HepG2 (cell line): ENCODE results near the gene P2RX5. TPM values are rescaled to one million over a fixed set of nuclear protein-coding genes. Genes with fewer than 3 reads are reported as not detected.

Experiments
- ATAC-seq: fragments of 200-7000 bp; cut with Tn5 transposase; 3 replicates; pipeline ENCODE4 v1.9.1; 2020; ENCODE audit warnings: mild to moderate bottlenecking, moderate library complexity
- BruUV-seq: library from RNA; stranded (reverse); fragments of 400-500 nt; replicated peaks from 2 replicates; lab custom pipeline; 2021; lab: Mats Ljungman, UMichigan
- CTCF ChIA-PET: fragments of 300-600 bp; formaldehyde crosslinking; extraction: SDS; loops from one replicate; lab custom pipeline; 2021; ENCODE audit warnings: low total read pairs, inconsistent platforms, low intra/inter-chr PET ratio; lab: Yijun Ruan, JAX
- POLR2A ChIA-PET: fragments of 350-600 bp; sonication (Branson Sonifier 250); formaldehyde crosslinking; loops from one replicate; lab custom pipeline; 2020; ENCODE audit warnings: antibody characterized with exemption, inconsistent platforms; lab: Yijun Ruan, JAX
- DNase-seq: peaks from one replicate; pipeline ENCODE4 v3.0.0-alpha.2; 2015; ENCODE audit warnings: low spot score
- FAIRE-seq: peaks from 3 replicates; lab custom pipeline; 2011; peaks lifted over from hg19 to GRCh38; lab: Jason Lieb, UNC
- H2AFZ ChIP-seq: one replicate; pipeline ENCODE4 v1.6.1; 2011; ENCODE audit warnings: low read length, inconsistent platforms
- H3K27ac ChIP-seq: fragments of 300-600 bp; 3 replicates; pipeline ENCODE4 v1.8.0; 2011; ENCODE audit warnings: mixed run types, mild to moderate bottlenecking, mixed read lengths, low read length, inconsistent platforms; ENCODE audit not compliant: insufficient read depth; ENCODE audit errors: extremely low read length
- H3K27me3 ChIP-seq, 2 experiments: fragments of 200-600 bp in 1 of 2; 2 replicates in 1 of 2; 3 replicates in 1 of 2; pipeline versions ENCODE4 v1.6.0 to v1.8.0; 2011; ENCODE audit warnings: low read length in 2 of 2, mild to moderate bottlenecking in 2 of 2, moderate library complexity in 2 of 2, inconsistent platforms in 1 of 2; ENCODE audit not compliant: insufficient read depth in 2 of 2, control insufficient read depth in 1 of 2
- H3K36me3 ChIP-seq, 2 experiments: fragments of 200-600 bp in 1 of 2; replicated peaks in 1 of 2; 2 replicates in 1 of 2; 3 replicates in 1 of 2; pipeline versions ENCODE4 v1.5.1 to v1.8.0; 2011; ENCODE audit warnings: low read length in 2 of 2, inconsistent platforms in 1 of 2; ENCODE audit not compliant: insufficient read depth in 2 of 2, control insufficient read depth in 1 of 2
- H3K4me1 ChIP-seq: 2 replicates; pipeline ENCODE4 v1.5.1; 2012; ENCODE audit warnings: low read length, inconsistent platforms; ENCODE audit not compliant: insufficient read depth
- H3K4me2 ChIP-seq: 2 replicates; pipeline ENCODE4 v1.6.0; 2011; ENCODE audit warnings: low read depth, low read length, inconsistent platforms
- H3K4me3 ChIP-seq, 3 experiments: fragments of 200-600 bp in 1 of 3; sonication (generic), shearing (Covaris generic) in 1 of 3; replicated peaks in 1 of 3; 2 replicates each; pipeline ENCODE4 v1.5.1; 2011 to 2016; ENCODE audit warnings: low read length in 3 of 3, inconsistent platforms in 2 of 3, low read depth in 2 of 3, mild to moderate bottlenecking in 2 of 3, control low read depth in 1 of 3, mixed read lengths in 1 of 3; ENCODE audit not compliant: insufficient read depth in 1 of 3
- H3K79me2 ChIP-seq: one replicate; pipeline ENCODE4 v1.6.1; 2011; ENCODE audit warnings: low read length, inconsistent platforms; ENCODE audit not compliant: insufficient read depth
- H3K9ac ChIP-seq: 2 replicates; pipeline ENCODE4 v1.6.0; 2011; ENCODE audit warnings: mild to moderate bottlenecking, low read depth, low read length, inconsistent platforms; ENCODE audit not compliant: insufficient read depth
- H3K9me3 ChIP-seq: 2 replicates; pipeline ENCODE4 v1.5.1; 2012; ENCODE audit warnings: mild to moderate bottlenecking, low read length
- H4K20me1 ChIP-seq: 2 replicates; pipeline ENCODE4 v1.6.0; 2011; ENCODE audit warnings: inconsistent platforms, mild to moderate bottlenecking, low read length, moderate library complexity; ENCODE audit not compliant: insufficient read depth
- JUNB ChIP-seq: sonication (generic); formaldehyde crosslinking; IDR thresholded peaks from 2 replicates; pipeline ENCODE4 v1.8.0; 2022; ENCODE audit warnings: missing genetic modification reagents, mild to moderate bottlenecking, borderline replicate concordance
- TOPORS ChIP-seq: sonication (generic); formaldehyde crosslinking; IDR thresholded peaks from 2 replicates; pipeline ENCODE4 v1.8.0; 2023; ENCODE audit warnings: mild to moderate bottlenecking, missing genetic modification reagents
- ZC3H13 ChIP-seq: sonication (generic); formaldehyde crosslinking; IDR thresholded peaks from 2 replicates; pipeline ENCODE4 v1.8.1; 2023; ENCODE audit warnings: mild to moderate bottlenecking, missing genetic modification reagents, moderate library complexity
- ZNF224 ChIP-seq: sonication (generic); formaldehyde crosslinking; IDR thresholded peaks from 2 replicates; pipeline ENCODE4 v1.5.0; 2020; ENCODE audit warnings: mild to moderate bottlenecking, missing genetic modification reagents
- WGBS: methylation state at CpG from one replicate; pipeline ENCODE4 v1.1.6; 2017; ENCODE audit warnings: low lambda C conversion rate; 5-methylcytosine and 5-hydroxymethylcytosine counted together
- in situ Hi-C: cut with HindIII; loops from 2 replicates; pipeline ENCODE4 v1.10.0; 2017; ENCODE audit warnings: low pct_unique_long_range_greater_than_20kb; ENCODE audit not compliant: extremely low pct_ligation_motif_present
- intact Hi-C: fragments of 100-400 bp; cut with micrococcal nuclease; formaldehyde crosslinking; loops from one replicate; pipeline ENCODE4 v1.10.0; 2022; ENCODE audit not compliant: unreplicated experiment
- polyA plus RNA-seq, 8 experiments: library from polyadenylated mRNA; depleted of rRNA in 3 of 8; stranded (reverse) in 7 of 8; unstranded in 1 of 8; fragments of >200 nt; fragmentation: Illumina TruSeq in 4 of 8; extraction: Trizol in 4 of 8; gene quantifications; 2 replicates each; pipeline versions ENCODE4 v1.2.1 to v1.2.3, GENCODE V29; 2011 to 2016; ENCODE audit warnings: low read depth in 4 of 8, missing spikeins in 1 of 8, mixed read lengths in 1 of 8; ENCODE audit not compliant: insufficient read depth in 1 of 8
- total RNA-seq, 5 experiments: library from RNA; depleted of rRNA; stranded (reverse); fragments of >200 nt; fragmentation: Illumina TruSeq; extraction: Trizol; gene quantifications; 2 replicates each; pipeline ENCODE4 v1.2.3, GENCODE V29; 2016; ENCODE audit warnings: low read depth in 1 of 5
- TF ChIP-seq, protein P1 (sequence below): sonication (generic); formaldehyde crosslinking; IDR thresholded peaks from 2 replicates; pipeline ENCODE4 v1.5.1; 2020; ENCODE audit warnings: mild to moderate bottlenecking, missing genetic modification reagents, moderate library complexity

Gene P2RX5
- total and polyA plus RNA-seq, 2 of the 13 experiments (the other 11 are each of a cell fraction or from before 2014, with no cell fraction given): 0.95 to 1.7 TPM

- H3K27ac ChIP-seq: no peak overlapping the region
- H3K79me2 ChIP-seq: no peaks in the 10 kb centered on the region
- FAIRE-seq (no peak), ATAC-seq (no peak), DNase-seq (no peak)
- H3K9ac ChIP-seq: no peak overlapping the region
- H3K4me1 ChIP-seq: peaks cover 52% of the 10 kb centered on the region
- no TSS peak for BruUV-seq
- CTCF ChIA-PET: no interaction called here
- 73% methylated on average over 16 of the region's 16 CpGs for WGBS
- in situ Hi-C loops: loop anchor here (5.0 to 10.0 kb wide), 2 partner anchors 83 to 165 kb away; no protein-coding TSS in a partner anchor
- no peaks in the 10 kb centered on the region for H3K27me3 ChIP-seq
- TF ChIP-seq JUNB (no peak), ZC3H13 (CRISPR knock-in tag) (no peak), ZNF224 (CRISPR knock-in tag) (no peak), TOPORS (CRISPR knock-in tag) (no peak)
- TF ChIP-seq, protein P1, sequence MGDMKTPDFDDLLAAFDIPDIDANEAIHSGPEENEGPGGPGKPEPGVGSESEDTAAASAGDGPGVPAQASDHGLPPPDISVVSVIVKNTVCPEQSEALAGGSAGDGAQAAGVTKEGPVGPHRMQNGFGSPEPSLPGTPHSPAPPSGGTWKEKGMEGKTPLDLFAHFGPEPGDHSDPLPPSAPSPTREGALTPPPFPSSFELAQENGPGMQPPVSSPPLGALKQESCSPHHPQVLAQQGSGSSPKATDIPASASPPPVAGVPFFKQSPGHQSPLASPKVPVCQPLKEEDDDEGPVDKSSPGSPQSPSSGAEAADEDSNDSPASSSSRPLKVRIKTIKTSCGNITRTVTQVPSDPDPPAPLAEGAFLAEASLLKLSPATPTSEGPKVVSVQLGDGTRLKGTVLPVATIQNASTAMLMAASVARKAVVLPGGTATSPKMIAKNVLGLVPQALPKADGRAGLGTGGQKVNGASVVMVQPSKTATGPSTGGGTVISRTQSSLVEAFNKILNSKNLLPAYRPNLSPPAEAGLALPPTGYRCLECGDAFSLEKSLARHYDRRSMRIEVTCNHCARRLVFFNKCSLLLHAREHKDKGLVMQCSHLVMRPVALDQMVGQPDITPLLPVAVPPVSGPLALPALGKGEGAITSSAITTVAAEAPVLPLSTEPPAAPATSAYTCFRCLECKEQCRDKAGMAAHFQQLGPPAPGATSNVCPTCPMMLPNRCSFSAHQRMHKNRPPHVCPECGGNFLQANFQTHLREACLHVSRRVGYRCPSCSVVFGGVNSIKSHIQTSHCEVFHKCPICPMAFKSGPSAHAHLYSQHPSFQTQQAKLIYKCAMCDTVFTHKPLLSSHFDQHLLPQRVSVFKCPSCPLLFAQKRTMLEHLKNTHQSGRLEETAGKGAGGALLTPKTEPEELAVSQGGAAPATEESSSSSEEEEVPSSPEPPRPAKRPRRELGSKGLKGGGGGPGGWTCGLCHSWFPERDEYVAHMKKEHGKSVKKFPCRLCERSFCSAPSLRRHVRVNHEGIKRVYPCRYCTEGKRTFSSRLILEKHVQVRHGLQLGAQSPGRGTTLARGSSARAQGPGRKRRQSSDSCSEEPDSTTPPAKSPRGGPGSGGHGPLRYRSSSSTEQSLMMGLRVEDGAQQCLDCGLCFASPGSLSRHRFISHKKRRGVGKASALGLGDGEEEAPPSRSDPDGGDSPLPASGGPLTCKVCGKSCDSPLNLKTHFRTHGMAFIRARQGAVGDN (CRISPR knock-in tag): no peak
- TF ChIP-seq, all 625 proteins: peak for 0
- Histone ChIP-seq H3K9me3 (no peaks in the 10 kb centered on the region), H4K20me1 (no peaks in the 10 kb centered on the region), H3K4me3 (no peak overlapping the region), H3K36me3 (no peaks in the 10 kb centered on the region), H2AFZ (no peak overlapping the region), H3K4me2 (0 out of 2 replicates have a peak overlapping the region, but pooled peaks have one; percentile 4)
- POLR2A ChIA-PET: interaction anchor here (0.7 to 2.5 kb wide), 7 partner anchors 8 to 106 kb away, joined by 3 to 19 read pairs (median 6); no protein-coding TSS in a partner anchor
- intact Hi-C loops: loop anchor here (5.0 to 10.0 kb wide), 3 partner anchors 33 to 165 kb away; no protein-coding TSS in a partner anchor
Observed at GRCh38 chr17:3739422-3740124, 43.6 kb upstream of the P2RX5 start.
